B cell (primary cell): ENCODE measurements around the gene COTL1. TPM values are rescaled to one million over a fixed set of nuclear protein-coding genes. Genes with fewer than 3 reads are reported as not detected.

Experiments used
- ATAC-seq: fragments of 200-7000 bp; cut with Tn5 transposase; one replicate; pipeline ENCODE4 v1.10.0; 2021; ENCODE audit warnings: low read depth, mild to moderate bottlenecking, moderate number of reproducible peaks, moderate library complexity
- CTCF ChIA-PET: fragments of 350-600 bp; sonication (Branson Sonifier 250); formaldehyde crosslinking; loops from one replicate; lab custom pipeline; 2021; ENCODE audit warnings: antibody characterized with exemption, inconsistent platforms; lab: Charles Lee
- POLR2A ChIA-PET: fragments of 350-600 bp; sonication (Branson Sonifier 250); formaldehyde crosslinking; loops from one replicate; lab custom pipeline; 2021; ENCODE audit warnings: antibody characterized with exemption; lab: Charles Lee
- DNase-seq: peaks from one replicate; pipeline ENCODE4 v3.0.0; 2013
- H2AFZ ChIP-seq: 2 replicates; pipeline ENCODE4 v1.6.1; 2012; ENCODE audit warnings: mild to moderate bottlenecking, low read depth, low read length; ENCODE audit not compliant: insufficient read depth, poor library complexity, severe bottlenecking
- H3K27ac ChIP-seq, 2 donors: 1 replicate in 1 of 2; 2 replicates in 1 of 2; pipeline ENCODE4 v1.5.1; 2012 to 2013; ENCODE audit warnings: low read length in 2 of 2, mild to moderate bottlenecking in 2 of 2, moderate library complexity in 1 of 2
- H3K27me3 ChIP-seq, 4 experiments: fragments of 200-600 bp in 1 of 4; sonication (generic) in 1 of 4; replicated peaks in 1 of 4; 1 replicate in 2 of 4; 2 replicates in 2 of 4; pipeline versions ENCODE4 v1.6.1 to v1.7.0; 2013 to 2016; ENCODE audit warnings: low read length in 3 of 4, mild to moderate bottlenecking in 2 of 4, mixed read lengths in 1 of 4, moderate library complexity in 1 of 4; ENCODE audit not compliant: insufficient read depth in 4 of 4, control insufficient read depth in 3 of 4; ENCODE audit errors: control extremely low read depth in 1 of 4
- H3K36me3 ChIP-seq, 2 experiments: replicated peaks in 1 of 2; 1 replicate in 1 of 2; 2 replicates in 1 of 2; pipeline versions ENCODE4 v1.6.1 to v1.7.1; 2013; ENCODE audit warnings: low read length in 1 of 2; ENCODE audit not compliant: insufficient read depth in 2 of 2, control insufficient read depth in 1 of 2; ENCODE audit errors: control extremely low read depth in 1 of 2, extremely low read depth in 1 of 2
- H3K4me1 ChIP-seq, 2 donors: fragments of 200-600 bp in 1 of 2; sonication (generic) in 1 of 2; 1 replicate in 1 of 2; 2 replicates in 1 of 2; pipeline versions ENCODE4 v1.5.1 to v1.6.1; 2013 to 2017; ENCODE audit warnings: low read length in 2 of 2; ENCODE audit not compliant: control insufficient read depth in 2 of 2, insufficient read depth in 2 of 2
- H3K4me2 ChIP-seq: replicated peaks from 2 replicates; pipeline ENCODE3; 2012; ENCODE audit warnings: mild to moderate bottlenecking, low read depth, low read length; ENCODE audit not compliant: poor library complexity, severe bottlenecking
- H3K4me3 ChIP-seq, 5 experiments: fragments of 200-600 bp in 1 of 5; sonication (generic) in 1 of 5; 1 replicate in 3 of 5; 2 replicates in 2 of 5; pipeline versions ENCODE4 v1.5.1 to v1.7.0; 2011 to 2016; ENCODE audit warnings: low read length in 4 of 5, mild to moderate bottlenecking in 4 of 5, low read depth in 2 of 5, control low read depth in 1 of 5, moderate library complexity in 1 of 5; ENCODE audit not compliant: insufficient read depth in 1 of 5; ENCODE audit errors: control extremely low read depth in 1 of 5, extremely low read depth in 1 of 5
- H3K79me2 ChIP-seq: fragments of 200-600 bp; sonication (generic); one replicate; pipeline ENCODE4 v1.6.0; 2016; ENCODE audit warnings: low read length; ENCODE audit not compliant: control insufficient read depth, insufficient read depth
- H3K9ac ChIP-seq: fragments of 200-600 bp; sonication (generic); 2 replicates; pipeline ENCODE4 v1.6.1; 2017; ENCODE audit warnings: mild to moderate bottlenecking, low read length, moderate library complexity
- H3K9me3 ChIP-seq, 3 donors: one replicate each; pipeline versions ENCODE4 v1.6.1 to v1.7.1; 2013; ENCODE audit warnings: low read length in 2 of 3; ENCODE audit not compliant: control insufficient read depth in 2 of 3, insufficient read depth in 1 of 3; ENCODE audit errors: control extremely low read depth in 1 of 3
- H4K20me1 ChIP-seq: 2 replicates; pipeline ENCODE4 v1.6.0; 2012; ENCODE audit warnings: mild to moderate bottlenecking, low read length; ENCODE audit not compliant: insufficient read depth, control insufficient read depth, poor library complexity, severe bottlenecking
- H3K27ac Mint-ChIP-seq: one replicate; pipeline ENCODE4 v1.8.0; 2021; ENCODE audit warnings: mixed read lengths
- H3K27me3 Mint-ChIP-seq: one replicate; pipeline ENCODE4 v1.8.0; 2021; ENCODE audit warnings: mixed read lengths
- H3K4me1 Mint-ChIP-seq: one replicate; pipeline ENCODE4 v1.8.0; 2021; ENCODE audit warnings: mixed read lengths
- H3K4me3 Mint-ChIP-seq: one replicate; pipeline ENCODE4 v1.8.0; 2021; ENCODE audit warnings: mixed read lengths
- H3K9me3 Mint-ChIP-seq: one replicate; pipeline ENCODE4 v1.8.0; 2022; ENCODE audit warnings: mixed read lengths; ENCODE audit not compliant: insufficient read depth
- CTCF ChIP-seq: fragments of 200-600 bp; IDR thresholded peaks from one replicate; pipeline ENCODE4 v1.8.0; 2022; ENCODE audit warnings: antibody characterized with exemption, mild to moderate bottlenecking
- EZH2 ChIP-seq: IDR thresholded peaks from 2 replicates; pipeline ENCODE4 v1.6.1; 2012; ENCODE audit warnings: borderline replicate concordance, low read depth, mild to moderate bottlenecking, moderate library complexity, low read length; ENCODE audit not compliant: insufficient read depth, poor library complexity, severe bottlenecking
- WGBS: methylation state at CpG from one replicate; pipeline ENCODE4 v1.1.5; 2013; ENCODE audit warnings: missing lambda C conversion rate; ENCODE audit not compliant: insufficient coverage; 5-methylcytosine and 5-hydroxymethylcytosine counted together
- intact Hi-C: fragments of 100-400 bp; cut with micrococcal nuclease; formaldehyde crosslinking; loops from one replicate; pipeline ENCODE4 v1.10.0; 2022
- polyA plus RNA-seq: library from polyadenylated mRNA; depleted of rRNA; stranded (reverse); fragments of >200 nt; gene quantifications from 2 replicates; pipeline ENCODE4 v1.2.3, GENCODE V29; 2012
- total RNA-seq, 2 donors: library from RNA; stranded (reverse); fragments of 120-200 nt in 1 of 2; gene quantifications; 1 replicate in 1 of 2; 2 replicates in 1 of 2; pipeline versions ENCODE4 v1.2.3 to v1.2.4, GENCODE V29; 2013 to 2022

The COTL1 gene
- total and polyA plus RNA-seq, 2 donors (not counting 1 experiment from before 2014, with no cell fraction given): 158 to 264 TPM

DNA sequence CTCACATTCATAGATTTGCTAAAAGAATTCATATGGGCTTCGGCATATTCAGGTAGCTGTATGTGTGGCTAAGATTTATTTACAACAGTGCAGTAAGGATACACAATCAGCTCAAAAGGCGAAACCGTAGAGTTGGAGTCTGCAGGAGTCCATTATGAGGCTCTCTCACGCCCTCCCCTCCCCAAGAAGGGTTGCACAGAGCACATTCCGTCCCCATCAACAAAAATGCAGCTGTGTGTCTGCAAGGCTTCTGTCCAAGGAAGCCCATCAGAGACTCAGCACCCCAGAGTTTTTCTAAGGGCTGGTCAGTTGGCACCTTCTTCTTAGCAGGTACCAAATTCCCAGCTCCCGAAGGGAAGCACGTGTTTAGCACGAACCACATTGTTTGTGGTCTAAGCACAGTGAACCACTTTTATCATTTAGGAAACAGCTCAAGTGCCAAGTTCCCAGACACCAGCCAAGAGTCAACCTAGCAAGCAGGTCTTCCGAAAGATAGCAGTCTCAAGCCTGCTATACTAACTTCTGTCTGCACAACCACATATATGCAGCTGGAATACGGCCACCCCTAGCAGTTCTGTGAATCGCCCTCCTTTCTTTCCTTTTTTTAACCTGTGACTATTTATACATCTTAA lies 84.9 kb downstream of the COTL1 start:
- intact Hi-C loops: no loop called here

More for the DNA sequence above, 84.9 kb downstream of the COTL1 start:
- Histone ChIP-seq H4K20me1 (no peaks in the 10 kb centered on the region), H3K79me2 (no peaks in the 10 kb centered on the region), H3K36me3 (no peaks in the 10 kb centered on the region), H3K27ac (no peak overlapping the region), H3K4me1 (peaks cover 3 to 9% of the 10 kb centered on the region in 2 donors), H3K27me3 (peaks cover 0 to 3% (median under 1%) of the 10 kb centered on the region in 4 experiments), H3K9ac (no peak overlapping the region), H2AFZ (no peak overlapping the region), H3K9me3 (peaks cover 0 to 7% (median 5%) of the 10 kb centered on the region in 3 donors), H3K4me3 (no peak overlapping the region), H3K4me2 (no peak overlapping the region)
- TF ChIP-seq EZH2: no peak
- no peak for TF ChIP-seq CTCF
- ATAC-seq (no peak), DNase-seq (no peak)
- Mint-ChIP-seq H3K27ac (no peak overlapping the region), H3K4me1 (peaks cover 14% of the 10 kb centered on the region), H3K9me3 (peaks cover 5% of the 10 kb centered on the region), H3K4me3 (no peak overlapping the region), H3K27me3 (peaks cover 8% of the 10 kb centered on the region)
- 71% methylated on average over 8 of the region's 11 CpGs for WGBS
- ChIA-PET CTCF (interaction anchor here (1.2 to 1.6 kb wide), 2 partner anchors 12 to 22 kb away, joined by 3 to 5 read pairs; no protein-coding TSS in a partner anchor), POLR2A (interaction anchor here (0.6 kb wide), 1 partner anchor 29 kb away, joined by 3 read pairs; no protein-coding TSS in a partner anchor)
